Smooth muscle cell of the coronary artery (primary cell): Measurements from ENCODE around the gene MEIS1. TPM values are rescaled to one million over a fixed set of nuclear protein-coding genes. Genes with fewer than 3 reads are reported as not detected.

Experiments used
- total RNA-seq: library from RNA; depleted of rRNA; stranded (reverse); fragments of >200 nt; gene quantifications from 2 replicates; pipeline ENCODE4 v1.2.3, GENCODE V29; 2014; ENCODE audit warnings: low replicate concordance

MEIS1 gene
- 29.5 and 44.2 TPM in 2 replicates for total RNA-seq

GRCh38 chr2:66434679-66435548 is at the start of gene MEIS1:
Gene MEIS1, plus strand, starts transcription at chr2:66435125. Its CDS starts 732 bp downstream, at chr2:66435857.

